HG03064 (cell line): ENCODE measurements around the gene JMJD1C.
"Not testable (repeated sequence)": the region's sequence is repeated elsewhere in the genome, so short reads cannot be mapped to it uniquely, and the experiment has no call there.

Experiments
- ATAC-seq: cut with Tn5 transposase; IDR thresholded peaks from one replicate; pipeline ENCODE4 v1.9.1; 2021; ENCODE audit warnings: low read depth; ENCODE audit not compliant: unreplicated experiment

Gene JMJD1C

DNA sequence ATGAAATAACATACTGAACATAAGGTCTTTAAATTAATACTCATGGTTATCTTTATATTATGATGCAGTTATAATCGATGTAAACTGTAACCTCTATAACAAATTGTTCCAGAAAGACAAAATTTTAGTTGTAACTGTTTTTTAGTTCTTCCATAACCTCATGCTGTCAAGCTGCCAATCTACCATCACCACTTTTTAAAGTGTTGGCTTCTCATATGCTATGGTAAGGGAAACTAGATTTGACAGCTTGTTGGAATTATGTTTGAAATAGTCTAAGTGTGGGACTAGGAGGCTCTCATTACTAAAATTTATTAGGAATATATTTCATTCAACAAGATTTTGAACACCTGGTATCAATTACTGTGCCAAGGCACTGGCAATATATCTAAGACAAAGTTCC is 227.3 kb downstream of the JMJD1C start:
- ATAC-seq, result no peak

DNA sequence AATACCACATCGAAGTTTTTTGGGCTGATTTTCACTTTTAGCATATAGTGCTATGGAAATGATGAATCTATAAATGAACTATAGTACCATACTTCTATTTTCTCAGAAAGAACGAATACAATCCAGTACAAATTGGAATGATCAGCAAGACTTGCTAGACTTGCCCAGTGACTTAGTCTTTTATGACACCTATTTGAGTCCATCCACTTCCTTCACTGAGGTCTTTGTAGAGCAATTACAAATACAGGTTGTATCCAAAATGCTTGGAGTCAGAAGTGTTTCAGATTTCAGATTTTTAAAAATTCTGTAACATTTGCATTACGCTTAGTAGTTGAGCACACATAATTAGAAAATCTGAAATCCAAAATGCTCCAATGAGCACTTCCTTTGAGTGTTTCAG is 228.4 kb downstream of the JMJD1C start:
- ATAC-seq, result no peak

GRCh38 chr10:63236113-63236935 is 229.5 kb downstream of the JMJD1C start:
- ATAC-seq, result peak; percentile 70

DNA sequence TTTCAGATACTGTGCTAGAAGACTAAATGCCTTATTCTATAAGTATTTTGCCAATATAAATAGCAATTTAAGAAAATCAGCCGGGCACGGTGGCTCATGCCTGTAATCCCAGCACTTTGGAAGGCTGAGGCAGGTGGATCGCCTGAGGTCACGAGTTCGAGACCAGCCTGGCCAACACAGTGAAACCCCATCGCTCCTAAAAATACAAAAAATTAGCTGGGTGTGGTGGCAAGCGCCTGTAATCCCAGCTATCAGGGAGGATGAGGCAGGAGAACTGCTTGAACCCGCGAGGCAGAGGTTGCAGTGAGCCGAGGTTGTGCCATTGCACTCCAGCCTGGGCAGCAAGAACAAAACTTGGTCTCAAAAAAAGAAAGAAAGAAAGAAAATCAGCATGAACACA is 230.6 kb downstream of the JMJD1C start:
- ATAC-seq, result not testable (repeated sequence)

DNA sequence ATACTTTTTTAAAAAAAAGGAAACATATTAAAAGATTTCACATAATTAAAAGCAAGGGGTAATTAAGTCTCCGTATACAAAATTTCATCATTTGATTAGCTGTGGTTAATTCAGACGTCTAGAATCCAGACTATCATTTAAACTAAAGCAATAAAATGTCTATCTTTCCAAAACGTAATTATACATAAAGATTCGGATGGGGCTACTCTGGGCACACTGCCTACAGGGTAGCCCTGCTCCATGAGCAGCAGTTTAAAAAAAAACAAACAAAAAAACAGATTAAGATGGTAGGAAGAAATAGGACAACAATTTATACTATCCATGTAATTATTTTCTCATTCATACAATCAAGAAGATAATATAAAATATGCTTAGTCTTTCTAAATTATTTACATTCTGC is 236.6 kb downstream of the JMJD1C start:
- ATAC-seq, result no peak

- no peak for ATAC-seq
Measured at GRCh38 chr10:63228237-63228636, 237.5 kb downstream of the JMJD1C start.

GRCh38 chr10:63227207-63227895 is 238.4 kb downstream of the JMJD1C start:
- ATAC-seq, result no peak

DNA sequence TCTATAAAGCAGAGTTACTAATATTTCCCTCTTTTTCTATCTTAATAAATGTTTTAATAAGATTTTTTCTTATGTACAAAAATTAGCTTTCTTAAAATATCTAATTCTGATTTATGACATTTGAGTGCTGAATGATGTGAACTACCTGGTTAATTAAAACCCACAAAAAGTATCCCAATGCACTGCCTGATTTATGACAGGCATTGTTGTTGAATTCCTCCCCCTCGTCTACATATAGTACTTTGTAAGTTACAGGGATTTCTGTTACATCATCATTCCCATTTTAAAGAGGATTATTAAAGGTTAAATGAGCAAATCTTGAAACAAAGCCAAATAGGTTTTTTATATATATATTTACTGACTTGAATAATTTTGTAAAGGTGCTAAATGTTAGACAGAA is 241.5 kb downstream of the JMJD1C start:
- no peak for ATAC-seq

DNA sequence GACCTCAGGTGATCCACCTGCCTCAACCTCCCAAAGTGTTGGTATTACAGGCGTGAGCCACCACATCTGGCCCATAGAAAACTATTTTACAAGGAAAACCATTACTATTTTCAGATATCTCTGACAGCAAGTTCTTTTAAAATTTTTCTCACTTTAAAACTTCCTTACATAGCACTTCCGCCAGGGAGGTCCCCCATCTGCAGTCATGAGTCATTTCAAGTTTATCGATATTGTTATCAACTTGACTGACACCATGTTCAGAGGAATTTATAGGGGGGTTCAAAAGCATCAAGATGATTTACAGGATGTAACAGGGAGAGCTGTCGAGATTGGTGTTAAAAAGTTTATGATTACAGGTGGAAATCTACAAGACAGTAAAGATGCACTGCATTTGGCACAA is 243.8 kb downstream of the JMJD1C start:
- ATAC-seq, result no peak

DNA sequence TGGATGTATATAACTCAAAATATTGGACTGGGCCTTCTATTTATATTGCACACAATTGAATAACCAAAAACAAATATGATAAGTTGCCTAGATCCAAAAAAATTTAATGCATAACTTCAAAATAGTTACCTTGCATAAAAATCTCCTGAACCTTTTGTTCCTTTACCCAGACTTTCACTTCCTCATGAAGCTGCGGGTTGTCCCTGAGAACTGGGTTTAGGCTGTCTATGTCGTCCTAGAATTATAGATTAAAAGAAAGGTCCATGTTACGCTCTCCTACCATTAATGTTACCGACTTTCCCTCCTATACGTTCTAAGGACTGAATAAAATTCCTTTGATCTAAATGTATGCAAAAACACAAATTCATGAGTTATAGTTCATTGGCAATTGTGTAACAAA is 246.0 kb downstream of the JMJD1C start:
- no peak for ATAC-seq

- ATAC-seq, result no peak
Measured at GRCh38 chr10:63217120-63217605, 248.6 kb downstream of the JMJD1C start.

DNA sequence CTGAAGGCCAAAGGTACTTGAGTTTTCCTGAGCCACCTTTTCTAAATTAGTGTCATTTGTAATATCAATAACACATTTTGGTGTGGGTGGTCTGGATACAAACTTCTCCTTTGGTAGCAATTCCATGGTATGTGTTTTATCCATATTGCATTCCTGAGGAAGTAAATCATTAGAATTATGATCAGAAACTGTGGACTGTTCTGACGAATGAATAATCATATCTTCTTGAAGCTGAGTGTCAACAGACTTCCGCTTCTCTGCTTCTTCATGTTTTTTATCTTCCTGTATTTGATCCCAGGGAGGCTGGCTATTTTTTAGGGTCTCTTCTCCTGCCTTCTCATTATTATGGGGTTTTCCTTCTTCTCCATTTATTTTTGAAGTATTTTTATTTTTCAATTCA is 251.2 kb downstream of the JMJD1C start:
- no peak for ATAC-seq

- no peak for ATAC-seq
Measured at GRCh38 chr10:63213489-63213888, 252.3 kb downstream of the JMJD1C start.

DNA sequence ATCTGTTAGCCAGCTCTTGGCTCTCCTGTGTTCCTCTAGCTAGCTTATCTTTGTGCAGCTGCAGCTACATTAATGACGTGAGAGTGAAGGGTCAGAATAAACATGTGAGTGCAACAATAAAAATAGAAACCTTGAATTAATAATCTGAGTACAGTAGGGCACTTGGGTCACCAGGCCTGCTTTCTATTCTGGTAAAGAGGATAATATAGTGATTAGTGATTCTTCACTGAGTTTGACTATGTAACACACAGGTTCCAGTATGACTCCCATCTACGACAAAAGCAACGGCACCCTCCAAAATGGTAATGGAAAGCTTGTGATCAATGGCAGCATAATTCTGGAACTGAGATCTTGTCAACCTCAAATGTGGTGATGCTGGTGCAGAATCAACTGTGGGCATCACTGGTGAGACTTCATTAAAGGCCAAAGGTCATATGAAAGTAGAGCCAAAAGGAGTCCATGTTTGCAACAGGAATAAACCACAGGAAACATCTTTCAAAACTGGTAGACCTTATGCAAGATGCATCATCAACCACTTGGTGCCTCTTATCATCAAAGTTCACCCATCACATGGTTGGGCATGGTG is 255.1 kb downstream of the JMJD1C start:
- ATAC-seq, result no peak

DNA sequence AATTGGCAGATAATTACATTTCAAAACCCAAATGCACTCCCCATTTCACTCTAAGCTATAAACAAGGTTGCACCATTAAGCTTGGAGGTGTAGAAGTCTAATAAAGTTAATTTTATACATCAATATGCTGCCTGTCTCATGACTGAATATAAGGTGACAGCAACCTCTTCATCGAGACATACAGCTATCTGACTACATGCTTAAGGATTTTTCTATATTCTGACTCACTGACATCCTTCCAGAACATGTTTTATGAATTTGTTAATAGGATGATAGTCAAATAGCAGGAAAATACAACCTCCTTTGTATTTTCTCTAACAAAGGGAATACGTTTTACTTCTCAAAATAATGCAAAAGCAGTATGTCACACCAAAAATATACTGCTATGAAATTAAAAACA is 256.1 kb downstream of the JMJD1C start:
- ATAC-seq, result no peak

- ATAC-seq, result no peak
Measured at GRCh38 chr10:63208986-63209385, 256.8 kb downstream of the JMJD1C start.

GRCh38 chr10:63206997-63207811 is 258.6 kb downstream of the JMJD1C start:
- no peak for ATAC-seq

DNA sequence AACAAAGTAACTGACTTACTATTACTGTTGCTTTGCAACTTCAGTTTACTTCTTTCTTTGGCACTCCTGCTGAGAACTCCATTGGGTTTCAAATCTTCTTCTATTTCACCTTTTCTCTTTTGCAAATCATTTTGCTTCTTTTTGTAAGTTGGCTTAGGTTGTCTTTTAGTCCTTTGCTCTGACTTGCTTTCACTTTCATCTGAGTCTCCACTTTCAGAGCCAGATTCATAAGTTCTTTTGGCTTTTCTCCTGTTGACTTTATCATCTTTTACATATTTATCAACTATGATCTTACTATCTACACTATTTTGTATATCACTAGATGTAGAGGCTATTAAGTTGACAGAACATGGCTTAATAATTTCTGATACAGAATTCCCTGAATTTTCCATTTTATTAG is 259.2 kb downstream of the JMJD1C start:
- no peak for ATAC-seq

GRCh38 chr10:63205421-63205820 is 260.4 kb downstream of the JMJD1C start:
- no peak for ATAC-seq

DNA sequence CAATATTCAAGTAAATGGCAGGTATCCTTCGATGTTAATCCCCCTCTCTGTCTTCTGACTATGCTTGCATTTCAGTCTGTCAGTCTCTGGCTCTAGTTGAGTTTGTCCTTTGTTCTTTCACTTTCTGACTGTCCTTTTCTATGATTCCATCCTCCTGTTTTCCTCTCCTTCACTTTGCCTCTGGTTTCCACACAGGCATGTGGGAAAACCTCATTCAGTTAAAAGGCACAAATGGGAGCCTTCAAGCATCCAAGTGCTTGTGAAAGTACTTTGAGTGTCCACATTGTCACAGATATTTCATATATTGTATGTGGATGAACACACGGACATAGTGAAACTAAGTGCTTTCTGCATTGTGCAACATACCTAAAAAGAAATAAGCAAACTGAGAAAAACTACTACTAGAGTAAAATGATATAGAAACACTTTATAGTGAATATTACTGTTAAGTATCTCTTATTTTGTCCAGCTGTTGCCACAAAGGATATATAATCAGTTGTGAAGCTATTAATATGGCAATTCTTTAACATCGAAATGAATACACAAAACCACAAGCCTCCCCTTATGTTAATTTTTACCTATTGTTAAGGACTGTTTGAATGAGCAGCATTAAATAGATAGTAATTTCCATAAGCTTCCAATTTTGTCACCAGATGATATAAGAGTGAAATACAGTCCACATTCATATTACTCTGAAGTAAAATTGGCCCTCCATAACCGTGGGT is 260.9 kb downstream of the JMJD1C start:
- no peak for ATAC-seq
